ENCODE results near the gene RIC8B. TPM values are rescaled to one million over a fixed set of nuclear protein-coding genes. Genes with fewer than 3 reads are reported as not detected.

The RIC8B gene
- total RNA-seq, 1 experiment from 2014 or later = 29.0 TPM

- Histone ChIP-seq H3K56ac (ENCODE audit: insufficient read length, low read depth, low read length) (no peak overlapping the region), H3K27me3 (ENCODE audit: insufficient read depth, low read length) (0 out of 2 replicates have a peak, but pooled peaks cover 2% of the 10 kb centered on the region), H3K9ac (ENCODE audit: extremely low read depth, insufficient read length, low read length) (no peak overlapping the region), H3K9me3 (ENCODE audit: control insufficient read depth, low read depth, low read length) (no peaks in the 10 kb centered on the region), H3K4me2 (ENCODE audit: insufficient read depth, insufficient read length, low read length) (no peak overlapping the region), H2AK5ac (ENCODE audit: insufficient read length, low read length) (no peak overlapping the region), H2BK120ac (ENCODE audit: low read depth, low read length, poor library complexity, severe bottlenecking) (no peak overlapping the region), H3K23me2 (ENCODE audit: insufficient read length, low read depth, low read length, poor library complexity, severe bottlenecking) (no peaks in the 10 kb centered on the region), H3K27ac (ENCODE audit: insufficient read length, low read depth, low read length) (no peak overlapping the region), H3K4ac (ENCODE audit: low read depth, low read length) (no peak overlapping the region), H3K4me1 (ENCODE audit: insufficient read depth, low read length) (peaks cover 4% of the 10 kb centered on the region; the same call in 1 of the 2 replicates), H2BK20ac (ENCODE audit: low read depth, low read length, poor library complexity, severe bottlenecking) (no peak overlapping the region), H3T11ph (ENCODE audit: low read length) (no peak overlapping the region), H4K20me1 (ENCODE audit: control insufficient read depth, insufficient read depth, insufficient read length) (no peaks in the 10 kb centered on the region), H4K91ac (ENCODE audit: insufficient read length, low read depth, low read length) (no peak overlapping the region), H3K23ac (ENCODE audit: insufficient read length, low read depth, low read length) (no peak overlapping the region), H2BK5ac (ENCODE audit: insufficient read length, low read length) (no peak overlapping the region), H2AFZ (ENCODE audit: low read length) (no peak overlapping the region), H2BK15ac (ENCODE audit: low read depth, low read length) (no peak overlapping the region), H3K79me1 (ENCODE audit: insufficient read depth, low read depth, low read length, poor library complexity, severe bottlenecking) (no peaks in the 10 kb centered on the region), H3K79me2 (ENCODE audit: insufficient read depth, low read length) (no peaks in the 10 kb centered on the region), H3K14ac (ENCODE audit: insufficient read depth, low read length) (no peak overlapping the region), H4K5ac (ENCODE audit: insufficient read length, low read depth, low read length) (no peak overlapping the region), H2BK12ac (ENCODE audit: insufficient read length, low read depth, low read length) (no peak overlapping the region), H4K8ac (replicated peaks; ENCODE audit: insufficient read length, low read depth, low read length) (no peak overlapping the region), H3K18ac (ENCODE audit: insufficient read length, low read depth, low read length) (no peak overlapping the region)
- H3K27me3 Mint-ChIP-seq (ENCODE audit: low read depth) = peaks cover 21% of the 10 kb centered on the region
- no peaks in the 10 kb centered on the region for H3K36me3 Mint-ChIP-seq (ENCODE audit: insufficient read depth in 1 of 3, low read depth in 3 of 3)
- H3K4me1 Mint-ChIP-seq = peaks cover 18 to 22% of the 10 kb centered on the region in 2 experiments
- no peaks in the 10 kb centered on the region; a peak in 1 of 5 replicates for H3K9me3 Mint-ChIP-seq
- no peak overlapping the region; a peak in 1 of 5 replicates for H3K4me3 Mint-ChIP-seq
- no peak for DNase-seq
- no peak for TF ChIP-seq CTCF (conservative IDR thresholded peaks at IDR 0.05)
- no peak overlapping the region for H3K27ac Mint-ChIP-seq
These were observed 122.1 kb downstream of the RIC8B start for GRCh38 chr12:106896603-106897002.

Measured in H9 (cell line).